ENCODE measurements around the gene TRIM38. TPM values are rescaled to one million over a fixed set of nuclear protein-coding genes. Genes with fewer than 3 reads are reported as not detected.

The TRIM38 gene
- total and polyA plus RNA-seq, 8 donors = 1.5 to 5.8 (median 2.5) TPM

DNA sequence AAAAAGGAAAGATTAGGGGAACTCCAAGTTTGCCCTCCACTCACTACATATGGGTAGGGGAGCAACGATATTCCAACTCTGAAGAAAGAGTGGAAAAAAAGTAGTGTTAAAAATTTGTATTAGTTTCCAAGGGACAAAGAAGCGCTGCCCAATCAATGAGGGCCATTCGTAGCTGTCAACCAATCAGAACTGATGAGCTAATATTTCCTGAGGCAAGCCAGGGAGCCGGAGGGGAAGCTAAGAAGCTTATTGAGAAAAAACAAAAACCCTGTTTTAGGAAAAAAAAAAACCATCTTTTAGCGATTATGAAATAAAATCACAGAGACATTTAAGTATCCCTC lies 59.5 kb downstream of the TRIM38 start:
- Histone ChIP-seq H3K4me3 (peak overlapping the region in 3 of 4 donors; percentile 46 to 56 (median 53)), H3K4me1 (peaks cover 4 to 13% (median 6%) of the 10 kb centered on the region in 3 donors), H3K27me3 (no peaks in the 10 kb centered on the region), H3K9me3 (no peaks in the 10 kb centered on the region), H3K27ac (peak overlapping the region; percentile 88 to 96 (median 92)), H3K36me3 (no peaks in the 10 kb centered on the region)
- intact Hi-C loops (cut with DNase I) = no loop called here
- DNase-seq (peak in 2 of 6 donors; percentile 55 to 61), ATAC-seq (peak; percentile 30 to 51 (median 41)), FAIRE-seq (no peak)
- TF ChIP-seq, protein P1, sequence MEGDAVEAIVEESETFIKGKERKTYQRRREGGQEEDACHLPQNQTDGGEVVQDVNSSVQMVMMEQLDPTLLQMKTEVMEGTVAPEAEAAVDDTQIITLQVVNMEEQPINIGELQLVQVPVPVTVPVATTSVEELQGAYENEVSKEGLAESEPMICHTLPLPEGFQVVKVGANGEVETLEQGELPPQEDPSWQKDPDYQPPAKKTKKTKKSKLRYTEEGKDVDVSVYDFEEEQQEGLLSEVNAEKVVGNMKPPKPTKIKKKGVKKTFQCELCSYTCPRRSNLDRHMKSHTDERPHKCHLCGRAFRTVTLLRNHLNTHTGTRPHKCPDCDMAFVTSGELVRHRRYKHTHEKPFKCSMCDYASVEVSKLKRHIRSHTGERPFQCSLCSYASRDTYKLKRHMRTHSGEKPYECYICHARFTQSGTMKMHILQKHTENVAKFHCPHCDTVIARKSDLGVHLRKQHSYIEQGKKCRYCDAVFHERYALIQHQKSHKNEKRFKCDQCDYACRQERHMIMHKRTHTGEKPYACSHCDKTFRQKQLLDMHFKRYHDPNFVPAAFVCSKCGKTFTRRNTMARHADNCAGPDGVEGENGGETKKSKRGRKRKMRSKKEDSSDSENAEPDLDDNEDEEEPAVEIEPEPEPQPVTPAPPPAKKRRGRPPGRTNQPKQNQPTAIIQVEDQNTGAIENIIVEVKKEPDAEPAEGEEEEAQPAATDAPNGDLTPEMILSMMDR (IDR thresholded peaks at IDR 0.05) = no peak
- WGBS, 2 donors = 2 to 3% methylated on average over 5 of the region's 5 CpGs

DNA sequence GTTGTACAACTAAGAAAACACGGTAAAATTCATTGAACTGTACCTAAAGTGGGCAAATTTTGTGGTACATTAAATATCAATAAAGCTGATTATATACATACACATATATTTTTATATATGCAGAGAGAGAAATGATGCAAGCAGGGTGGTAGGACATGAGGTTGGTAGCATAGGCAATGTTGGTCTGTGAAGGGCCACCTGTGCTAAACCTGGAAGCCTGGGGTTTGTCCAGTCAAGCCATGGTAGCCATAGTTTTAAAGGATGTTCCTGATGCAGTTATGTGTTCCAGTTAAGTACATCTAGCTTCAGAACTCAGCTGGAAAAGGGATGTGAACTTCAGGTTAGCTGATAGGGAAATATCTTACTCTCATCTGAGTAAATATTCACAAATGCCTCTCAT lies 60.1 kb downstream of the TRIM38 start:
- H3K9me3 ChIP-seq = no peaks in the 10 kb centered on the region
- no peak overlapping the region for H3K27ac ChIP-seq
- intact Hi-C loops (cut with DNase I) = no loop called here
- FAIRE-seq (no peak), ATAC-seq (no peak), DNase-seq (no peak)
- H3K4me3 ChIP-seq = no peak overlapping the region
- peaks cover 4 to 16% (median 6%) of the 10 kb centered on the region in 3 donors for H3K4me1 ChIP-seq
- TF ChIP-seq, protein P1 (IDR thresholded peaks at IDR 0.05) = no peak
- H3K27me3 ChIP-seq = no peaks in the 10 kb centered on the region
- H3K36me3 ChIP-seq = no peaks in the 10 kb centered on the region
- WGBS, 2 donors = 32 to 46% methylated on average over 1 of the region's 1 CpG

- TF ChIP-seq, protein P1 (IDR thresholded peaks at IDR 0.05) = no peak
- no peak overlapping the region for H3K27ac ChIP-seq
These were observed 62.0 kb downstream of the TRIM38 start for GRCh38 chr6:26024651-26025046.

DNA sequence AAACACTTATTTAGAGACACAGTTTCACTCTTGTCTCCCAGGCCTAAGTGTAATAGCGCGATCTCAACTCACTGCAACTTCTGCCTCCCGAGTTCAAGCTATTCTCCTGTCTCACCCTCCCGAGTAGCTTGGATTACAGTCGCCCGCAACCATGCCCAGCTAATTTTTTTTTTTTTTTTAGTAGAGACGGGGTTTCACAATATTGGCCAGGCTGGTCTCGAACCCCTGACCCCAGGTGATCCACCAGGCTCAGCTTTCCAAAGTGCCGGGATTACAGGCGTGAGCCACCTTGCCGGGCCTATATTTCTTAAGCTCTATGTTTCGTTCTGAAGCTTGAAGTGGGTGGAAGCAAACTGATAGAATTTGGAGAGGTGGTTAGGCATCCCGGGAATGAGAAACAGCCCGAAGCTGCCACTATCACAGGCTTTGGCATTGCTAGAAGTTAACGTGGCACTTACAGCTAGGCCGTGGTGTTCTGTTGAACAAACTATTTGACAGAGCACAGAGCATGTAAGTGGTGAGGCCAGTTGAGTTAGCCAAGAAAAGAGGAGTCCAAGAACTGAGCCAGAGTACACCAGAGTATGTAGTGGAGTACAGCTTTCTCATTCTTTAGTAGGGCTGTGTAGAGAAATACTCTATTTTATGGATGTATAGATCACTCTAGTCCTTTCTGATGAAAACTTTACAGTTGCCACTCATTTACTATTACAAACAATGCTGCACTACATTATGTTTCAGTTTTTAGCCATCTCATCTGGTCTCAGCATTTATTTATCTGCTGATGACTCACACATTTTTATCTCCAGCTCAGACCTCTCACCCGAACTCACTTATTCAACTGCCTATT lies 62.7 kb downstream of the TRIM38 start:
- TF ChIP-seq, protein P1 (IDR thresholded peaks at IDR 0.05) = no peak
- peaks cover 4 to 17% (median 6%) of the 10 kb centered on the region in 3 donors for H3K4me1 ChIP-seq
- H3K27me3 ChIP-seq = no peaks in the 10 kb centered on the region
- H3K4me3 ChIP-seq = peak overlapping the region in 2 of 4 donors; percentile 56 to 58
- DNase-seq (no peak), ATAC-seq (peak in 3 of 4 donors; percentile 10 to 26 (median 21)), FAIRE-seq (no peak)
- peak overlapping the region in 3 of 4 donors; percentile 77 to 94 (median 92) for H3K27ac ChIP-seq
- H3K9me3 ChIP-seq = no peaks in the 10 kb centered on the region
- WGBS, 2 donors = 81 to 86% methylated on average over 17 of the region's 17 CpGs
- intact Hi-C loops (cut with DNase I) = no loop called here
- H3K36me3 ChIP-seq = no peaks in the 10 kb centered on the region

More at GRCh38 chr6:26024651-26025046, 62.0 kb downstream of the TRIM38 start:
- H3K36me3 ChIP-seq = no peaks in the 10 kb centered on the region
- 86 to 89% methylated on average over 3 of the region's 3 CpGs for WGBS, 2 donors
- H3K9me3 ChIP-seq = no peaks in the 10 kb centered on the region
- H3K27me3 ChIP-seq = no peaks in the 10 kb centered on the region
- ATAC-seq = no peak
- H3K4me1 ChIP-seq = peaks cover 4 to 17% (median 6%) of the 10 kb centered on the region in 3 donors
- H3K4me3 ChIP-seq = no peak overlapping the region
- DNase-seq = no peak
- no peak for FAIRE-seq
- intact Hi-C loops (cut with DNase I) = no loop called here

Measured in pancreas (tissue), 10 donors.